K562 treated with DMSO at 1 percent for 24 hours (cell line): ENCODE results near the gene DDX19B. TPM values are rescaled to one million over a fixed set of nuclear protein-coding genes. Genes with fewer than 3 reads are reported as not detected.

ENCODE experiments used
- total RNA-seq: library from RNA; unstranded; fragments of 300-600 nt; gene quantifications from 2 replicates; pipeline ENCODE4 v1.2.3, GENCODE V29; 2022; ENCODE audit warnings: low read depth; ENCODE audit not compliant: insufficient read depth

The DDX19B gene
- 18.0 and 19.6 TPM in 2 replicates for total RNA-seq

DNA sequence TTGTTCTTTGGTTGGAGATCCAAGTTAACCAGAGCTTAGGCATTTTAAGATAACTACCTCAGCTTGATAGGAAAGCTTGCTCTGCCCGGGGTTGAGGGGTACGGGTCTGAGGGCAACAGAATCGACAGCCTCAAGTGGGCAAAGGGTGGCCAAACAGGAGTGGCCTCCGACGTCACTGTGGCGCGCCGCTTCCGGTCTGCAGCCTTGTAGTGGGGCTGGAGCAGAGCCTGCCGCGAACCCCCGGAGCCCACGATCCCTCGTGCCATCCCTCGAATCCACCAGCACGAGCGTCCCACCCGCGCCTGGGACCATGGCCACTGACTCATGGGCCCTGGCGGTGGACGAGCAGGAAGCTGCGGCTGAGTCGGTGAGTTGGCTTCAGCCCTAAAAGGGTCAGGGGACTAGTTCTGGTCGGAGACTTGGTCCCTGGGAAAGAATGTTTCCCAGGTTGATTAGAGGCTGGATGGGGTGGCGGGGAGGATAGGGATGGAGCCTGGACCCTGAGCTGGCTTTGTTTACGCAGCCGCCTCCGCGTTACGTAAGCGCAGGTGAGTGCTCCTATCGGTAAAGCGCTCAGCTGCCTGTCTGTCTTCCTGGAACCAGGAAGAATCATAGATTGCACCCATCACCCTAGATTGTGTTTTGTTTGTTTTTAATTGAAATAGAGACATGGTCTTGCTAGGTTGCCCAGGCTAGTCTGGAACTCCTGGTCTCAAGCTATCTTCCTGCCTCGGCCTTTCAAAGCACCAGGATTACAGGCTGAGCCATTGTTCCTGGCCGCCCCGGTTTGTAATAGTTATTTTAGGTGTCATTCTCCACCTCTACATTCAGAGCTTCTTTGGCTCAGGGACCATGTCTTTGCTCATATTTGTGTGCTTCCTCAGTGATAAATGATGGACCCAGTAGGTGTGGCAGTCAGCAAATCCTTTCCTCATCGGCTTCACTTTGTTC is at the start of gene DDX19B:
DDX19B (plus strand) TSS at position 199 of the 951 bp plus-strand sequence; CDS start at position 311, 112 bp downstream.

DNA sequence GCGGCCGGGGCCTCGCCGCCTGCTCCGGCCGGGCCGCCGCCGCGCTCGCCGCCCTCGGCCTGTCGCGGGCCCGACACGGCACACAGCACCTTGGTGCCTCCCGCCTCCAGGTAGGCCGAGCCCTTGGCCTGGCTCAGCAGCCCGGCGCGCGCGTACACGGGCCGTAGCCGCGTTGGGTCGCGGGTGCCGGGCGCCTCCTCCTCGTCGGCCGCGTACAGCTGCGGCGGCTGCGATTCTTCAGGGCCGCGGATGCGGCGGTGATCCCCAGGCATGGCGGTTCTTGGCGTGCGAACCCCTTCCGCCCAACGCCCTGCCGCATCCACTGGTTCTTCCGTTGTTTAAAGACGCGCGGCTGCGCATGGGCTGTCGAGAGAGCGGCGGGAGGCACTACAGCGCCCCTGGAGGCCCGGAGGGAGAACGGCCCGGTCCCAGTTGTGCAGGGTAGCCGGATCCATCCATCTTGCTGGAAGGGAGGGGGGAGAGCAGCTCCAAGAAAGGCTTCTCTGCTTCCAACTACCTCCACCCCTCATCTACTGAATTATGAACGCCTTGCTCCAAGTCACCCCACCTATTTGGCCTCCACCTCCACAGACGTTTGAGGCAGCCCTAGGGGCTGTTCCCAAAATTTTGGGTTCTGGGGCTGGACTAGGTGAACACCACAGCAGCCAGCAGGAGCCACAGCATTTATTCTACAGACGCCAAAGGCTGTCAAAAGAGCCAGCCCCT is 47.2 kb upstream of the DDX19B start, which contains the start of gene EXOSC6:
EXOSC6 (minus strand) TSS at position 312 of the 726 bp plus-strand sequence; CDS start at position 272, 40 bp downstream.

DNA sequence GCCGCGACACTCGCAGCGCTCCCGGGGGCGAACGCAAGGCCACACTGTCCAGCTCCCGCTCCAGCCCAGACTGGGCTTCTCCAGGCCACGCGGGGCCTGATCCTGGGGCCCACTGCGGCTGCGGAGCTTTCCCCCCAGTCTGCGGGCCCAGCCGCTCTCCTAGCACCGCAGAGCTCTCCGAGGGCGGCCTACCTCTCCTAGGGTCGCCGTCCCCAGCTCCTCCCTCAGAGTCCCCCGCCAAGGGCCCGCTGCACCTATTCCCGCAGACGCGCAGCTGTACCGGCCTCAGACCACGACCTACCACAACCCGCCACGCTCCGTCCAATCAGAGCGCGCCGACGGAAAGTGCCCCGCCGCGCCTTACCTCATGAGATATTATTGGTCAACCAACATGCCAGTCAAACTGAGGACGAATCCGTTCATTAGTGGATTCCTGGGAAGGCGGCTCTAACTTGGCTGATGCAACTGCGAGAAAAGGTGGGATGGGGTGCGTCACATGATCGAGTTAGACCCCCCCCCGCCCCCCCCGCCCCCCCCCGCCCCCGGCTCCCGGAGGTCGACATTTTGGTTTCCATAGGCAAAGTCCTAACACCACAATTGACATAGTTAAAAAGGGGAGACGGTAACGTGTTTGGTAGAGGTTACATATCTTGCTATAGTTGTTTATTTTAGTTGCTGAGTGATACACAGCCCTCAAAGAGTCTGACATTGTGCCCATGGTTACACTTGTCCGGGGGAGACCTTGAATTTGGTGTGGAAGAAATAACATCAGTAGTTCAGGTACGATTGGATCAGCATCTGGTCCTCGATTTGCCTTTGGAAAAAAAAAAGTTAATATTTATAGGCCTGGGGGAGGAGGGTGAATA is 9.5 kb upstream of the DDX19B start, which contains the start of gene AARS1:
AARS1 (minus strand) TSS at position 278 of the 866 bp plus-strand sequence. CDS start 6,743 bp downstream, outside the sequence.

Other genes starting within 250 kb of the DDX19B start
- gene PDPR, start 184.9 kb upstream of the DDX19B start, total RNA-seq = 19.9 and 22.2 TPM in 2 replicates
- 0.51 and 0.63 TPM in 2 replicates for gene CLEC18C, start 125.4 kb upstream of the DDX19B start, total RNA-seq
- gene EXOSC6, start 47.2 kb upstream of the DDX19B start, total RNA-seq = 22.0 and 24.3 TPM in 2 replicates
- gene AARS1, start 9.7 kb upstream of the DDX19B start, total RNA-seq = 284 and 307 TPM in 2 replicates
- gene DDX19A, start 47.7 kb downstream of the DDX19B start, total RNA-seq = 30.9 and 31.2 TPM in 2 replicates
- gene ST3GAL2, start 139.9 kb downstream of the DDX19B start, total RNA-seq = 91.3 and 105 TPM in 2 replicates
- 9.2 and 11.9 TPM in 2 replicates for gene FCSK, start 155.4 kb downstream of the DDX19B start, total RNA-seq
- 76.7 and 83.6 TPM in 2 replicates for gene COG4, start 224.4 kb downstream of the DDX19B start, total RNA-seq
- gene SF3B3, start 224.6 kb downstream of the DDX19B start, total RNA-seq = 53.3 and 60.2 TPM in 2 replicates